NB4 (cell line): Measurements from ENCODE around the gene DBET.
"Not testable (repeated sequence)": the region's sequence is repeated elsewhere in the genome, so short reads cannot be mapped to it uniquely, and the experiment has no call there.

Experiments
- CTCF ChIP-seq: IDR thresholded peaks from one replicate; pipeline ENCODE4 v1.5.1; 2012; ENCODE audit warnings: low read depth, low read length
- MYC ChIP-seq: IDR thresholded peaks from 2 replicates; pipeline ENCODE4 v1.6.1; 2011; ENCODE audit warnings: low read depth, low read length

DNA sequence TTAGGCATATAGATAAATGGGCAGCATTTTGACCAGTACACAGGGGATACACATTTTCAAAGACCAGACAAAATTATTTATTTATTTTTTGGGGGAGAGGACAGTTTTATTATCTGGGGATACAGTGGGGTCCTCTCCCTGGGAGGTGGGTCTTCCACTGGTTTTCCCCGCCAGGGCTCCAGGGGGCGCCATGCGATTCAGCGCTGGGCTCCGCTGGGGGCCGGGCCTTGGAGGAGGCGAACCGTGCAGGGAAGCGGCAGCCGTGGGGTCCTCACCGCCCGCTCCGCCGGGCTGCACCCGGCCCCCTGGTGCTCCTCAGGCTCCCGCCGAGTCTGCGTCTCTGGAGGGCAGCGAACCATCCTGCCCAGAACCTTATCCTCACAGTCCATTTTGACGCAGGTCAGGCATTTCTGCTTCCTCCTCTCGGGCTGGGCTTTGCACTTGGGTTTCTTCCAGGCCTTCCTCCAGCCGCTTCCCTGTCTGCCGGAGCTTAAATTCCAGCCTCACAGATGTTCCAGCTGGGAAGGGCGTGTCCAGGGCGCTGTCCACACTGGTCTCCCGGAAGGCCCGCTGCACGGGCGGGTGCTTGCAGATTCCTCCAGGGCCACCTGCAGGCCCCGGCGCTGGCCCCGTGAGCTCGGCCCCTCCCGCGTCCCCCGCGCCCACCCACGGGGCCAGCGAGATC lies 26.5 kb upstream of the DBET start:
- not testable (repeated sequence) for TF ChIP-seq CTCF, MYC
